Spinal cord (tissue), 10 donors: ENCODE data around the gene C20orf144. TPM values are rescaled to one million over a fixed set of nuclear protein-coding genes. Genes with fewer than 3 reads are reported as not detected.

ENCODE experiments used
- DNase-seq, 6 donors: peaks; one replicate each; pipeline versions ENCODE4 v3.0.0 to v3.0.0-alpha.2; 2013 to 2015; ENCODE audit warnings: low spot score in 6 of 6, low read depth in 4 of 6
- H3K27ac ChIP-seq: one replicate; pipeline ENCODE4 v1.5.1; 2013; ENCODE audit warnings: low read depth, low read length, control low read depth
- H3K27me3 ChIP-seq: one replicate; pipeline ENCODE4 v1.6.1; 2013; ENCODE audit warnings: low read length; ENCODE audit not compliant: control insufficient read depth, insufficient read depth
- H3K36me3 ChIP-seq: one replicate; pipeline ENCODE4 v1.6.1; 2013; ENCODE audit warnings: low read length; ENCODE audit not compliant: control insufficient read depth, insufficient read depth
- H3K4me1 ChIP-seq: one replicate; pipeline ENCODE4 v1.6.1; 2013; ENCODE audit warnings: low read length; ENCODE audit not compliant: control insufficient read depth, insufficient read depth
- H3K4me3 ChIP-seq: one replicate; pipeline ENCODE4 v1.5.1; 2013; ENCODE audit warnings: low read depth, low read length, control low read depth
- H3K9me3 ChIP-seq: one replicate; pipeline ENCODE4 v1.6.1; 2013; ENCODE audit warnings: low read length; ENCODE audit not compliant: control insufficient read depth, insufficient read depth
- WGBS: methylation state at CpG from one replicate; pipeline ENCODE4 v1.1.5; 2013; ENCODE audit warnings: missing lambda C conversion rate; ENCODE audit not compliant: insufficient coverage; 5-methylcytosine and 5-hydroxymethylcytosine counted together
- polyA plus RNA-seq, 2 donors: library from polyadenylated mRNA; unstranded; fragments of 120-200 nt; gene quantifications; one replicate each; pipeline ENCODE4 v1.2.1, GENCODE V29; 2013; ENCODE audit not compliant: insufficient read length in 2 of 2
- total RNA-seq, 2 donors: library from RNA; depleted of rRNA in 1 of 2; stranded (reverse); fragments of 120-200 nt in 1 of 2; fragments of >200 nt in 1 of 2; gene quantifications; one replicate each; pipeline versions ENCODE4 v1.2.3 to v1.2.4, GENCODE V29; 2013 to 2014
- donor health status: healthy.

C20orf144 gene
- total and polyA plus RNA-seq, 4 donors = 0.33 to 1.1 TPM; not detected in 2

DNA sequence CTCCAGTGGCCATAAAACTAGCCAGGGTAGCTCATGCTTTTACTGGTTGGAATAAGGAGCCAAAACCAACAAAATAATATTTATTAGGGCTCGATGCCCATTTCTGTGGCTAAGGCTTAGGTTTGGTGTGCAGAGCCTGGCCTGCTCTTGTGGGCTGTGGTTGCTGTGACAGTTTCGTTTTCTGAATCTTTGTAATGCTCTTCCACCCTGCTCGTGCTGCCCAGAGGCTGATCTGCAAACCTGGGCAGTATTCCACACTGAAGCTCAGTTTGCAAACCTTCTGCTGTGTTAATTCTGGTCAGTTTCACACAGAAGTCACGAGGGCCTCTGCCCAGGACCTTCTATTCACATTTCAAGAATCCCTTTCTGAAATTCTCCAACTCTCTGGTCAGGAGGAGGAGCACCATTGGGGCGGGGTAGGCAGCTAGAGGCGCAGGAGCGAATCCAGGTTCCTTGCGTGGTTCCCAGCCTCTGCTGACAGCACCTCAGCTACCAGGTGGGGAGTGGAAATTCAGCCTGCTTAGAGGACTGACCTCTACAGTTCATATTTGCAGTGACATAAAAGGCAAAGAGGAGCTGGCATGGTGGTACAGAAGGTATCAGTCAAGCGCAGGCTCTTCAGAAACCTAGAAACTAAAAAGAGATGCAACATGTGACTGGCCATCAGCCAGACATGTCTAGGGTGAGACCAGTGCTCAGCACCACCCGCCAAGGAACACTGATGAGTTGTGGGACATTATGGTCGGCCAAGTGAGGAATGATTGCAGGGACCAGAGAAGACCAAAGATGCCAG is 14.3 kb upstream of the C20orf144 start:
- Histone ChIP-seq H3K27me3 (no peaks in the 10 kb centered on the region), H3K4me3 (no peak overlapping the region), H3K36me3 (peaks cover 43% of the 10 kb centered on the region), H3K27ac (no peak overlapping the region), H3K9me3 (no peaks in the 10 kb centered on the region), H3K4me1 (peaks cover 6% of the 10 kb centered on the region)
- peak in 1 of 6 donors; percentile 47 for DNase-seq
- WGBS = 86% methylated on average over 10 of the region's 11 CpGs

GRCh38 chr20:33648396-33649004 is 13.6 kb upstream of the C20orf144 start:
- 89% methylated on average over 7 of the region's 14 CpGs for WGBS
- Histone ChIP-seq H3K36me3 (peaks cover 41% of the 10 kb centered on the region), H3K4me1 (peaks cover 11% of the 10 kb centered on the region), H3K27me3 (no peaks in the 10 kb centered on the region), H3K27ac (no peak overlapping the region), H3K4me3 (no peak overlapping the region), H3K9me3 (no peaks in the 10 kb centered on the region)
- DNase-seq = peak in 1 of 6 donors; percentile 1

GRCh38 chr20:33649201-33649681 is 12.9 kb upstream of the C20orf144 start:
- no peaks in the 10 kb centered on the region for H3K27me3 ChIP-seq
- 47% methylated on average over 17 of the region's 19 CpGs for WGBS
- H3K9me3 ChIP-seq = no peaks in the 10 kb centered on the region
- DNase-seq = peak in 2 of 6 donors; percentile 41 to 73
- H3K4me1 ChIP-seq = peaks cover 13% of the 10 kb centered on the region
- H3K27ac ChIP-seq = no peak overlapping the region
- peaks cover 36% of the 10 kb centered on the region for H3K36me3 ChIP-seq
- no peak overlapping the region for H3K4me3 ChIP-seq

DNA sequence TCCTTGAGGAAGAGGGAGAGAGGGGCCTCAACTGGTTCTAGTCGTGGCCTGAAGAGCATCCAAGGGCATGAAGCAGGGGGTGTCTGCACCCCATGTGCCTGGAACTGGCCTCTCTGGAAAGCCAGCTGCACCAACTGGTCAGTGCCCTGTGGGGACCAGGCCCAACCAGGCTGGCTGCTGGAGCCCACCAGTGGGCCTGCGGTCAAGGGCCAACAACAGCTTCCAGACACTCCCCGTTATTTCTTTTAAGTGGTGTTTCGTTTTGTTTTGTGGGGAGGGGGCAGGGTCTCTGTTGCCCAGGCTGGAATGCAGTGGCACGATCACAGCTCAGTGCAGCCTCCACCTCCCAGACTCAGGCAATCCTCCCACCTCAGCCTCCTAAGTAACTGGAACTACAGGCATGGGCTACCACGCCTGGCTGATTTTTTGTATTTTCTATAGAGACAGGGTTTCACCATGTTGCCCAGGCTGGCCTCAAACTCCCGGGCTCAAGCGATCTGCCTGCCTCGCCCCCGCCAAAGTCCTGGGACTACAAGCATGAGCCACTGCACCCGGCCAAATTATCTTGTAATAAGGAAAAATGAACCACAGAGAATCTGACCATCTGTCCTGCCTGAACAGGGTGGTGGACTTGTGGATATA is 11.9 kb upstream of the C20orf144 start:
- Histone ChIP-seq H3K27me3 (no peaks in the 10 kb centered on the region), H3K4me3 (no peak overlapping the region), H3K4me1 (peaks cover 13% of the 10 kb centered on the region), H3K27ac (no peak overlapping the region), H3K9me3 (no peaks in the 10 kb centered on the region), H3K36me3 (peaks cover 27% of the 10 kb centered on the region)
- DNase-seq = no peak
- 80% methylated on average over 2 of the region's 11 CpGs for WGBS

GRCh38 chr20:33650753-33651561 is 11.2 kb upstream of the C20orf144 start:
- Histone ChIP-seq H3K9me3 (no peaks in the 10 kb centered on the region), H3K27ac (no peak overlapping the region), H3K4me3 (no peak overlapping the region), H3K27me3 (no peaks in the 10 kb centered on the region), H3K36me3 (peaks cover 27% of the 10 kb centered on the region), H3K4me1 (peaks cover 13% of the 10 kb centered on the region)
- peak in 2 of 6 donors; percentile 24 to 25 for DNase-seq
- 67% methylated on average over 2 of the region's 10 CpGs for WGBS

DNA sequence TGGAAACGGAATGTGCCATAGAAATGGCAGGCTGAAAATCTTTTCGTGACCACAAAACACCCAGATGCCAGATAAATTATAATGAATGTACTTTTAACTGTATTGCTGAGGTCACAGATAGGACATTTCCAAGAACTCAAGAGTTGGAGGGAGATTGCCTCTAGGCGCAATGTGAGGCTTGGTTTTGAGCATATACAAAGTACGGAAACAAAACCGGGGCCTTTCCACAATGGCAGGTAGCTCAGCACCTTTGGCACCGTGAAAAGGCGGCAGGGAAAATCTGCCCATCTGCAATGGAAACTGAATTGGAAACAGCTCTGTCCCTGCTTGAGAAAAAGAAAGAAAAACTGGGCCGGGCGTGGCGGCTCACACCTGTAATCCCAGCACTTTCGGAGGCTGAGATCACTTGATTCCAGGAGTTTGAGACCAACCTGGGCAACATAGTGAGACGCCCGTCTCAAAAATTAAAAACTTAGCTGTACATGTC is 10.5 kb upstream of the C20orf144 start:
- WGBS = 95% methylated on average over 11 of the region's 13 CpGs
- peak in 1 of 6 donors; percentile 1 for DNase-seq
- H3K9me3 ChIP-seq = no peaks in the 10 kb centered on the region

GRCh38 chr20:33653218-33653899 is 8.8 kb upstream of the C20orf144 start:
- H3K4me3 ChIP-seq = no peak overlapping the region

More for the DNA sequence above, 10.5 kb upstream of the C20orf144 start:
- H3K27ac ChIP-seq = no peak overlapping the region
- no peaks in the 10 kb centered on the region for H3K27me3 ChIP-seq
- H3K4me3 ChIP-seq = no peak overlapping the region
- H3K36me3 ChIP-seq = peaks cover 28% of the 10 kb centered on the region
- H3K4me1 ChIP-seq = peaks cover 13% of the 10 kb centered on the region

GRCh38 chr20:33653900-33654596 is 8.1 kb upstream of the C20orf144 start:
- DNase-seq = no peak
- Histone ChIP-seq H3K9me3 (no peaks in the 10 kb centered on the region), H3K4me3 (no peak overlapping the region), H3K27ac (no peak overlapping the region), H3K36me3 (peaks cover 43% of the 10 kb centered on the region), H3K4me1 (peaks cover 12% of the 10 kb centered on the region), H3K27me3 (no peaks in the 10 kb centered on the region)
- WGBS = 84% methylated on average over 11 of the region's 11 CpGs

More at GRCh38 chr20:33653218-33653899, 8.8 kb upstream of the C20orf144 start:
- Histone ChIP-seq H3K36me3 (peaks cover 40% of the 10 kb centered on the region), H3K4me1 (peaks cover 13% of the 10 kb centered on the region), H3K27me3 (no peaks in the 10 kb centered on the region), H3K27ac (no peak overlapping the region), H3K9me3 (no peaks in the 10 kb centered on the region)
- WGBS = 58% methylated on average over 15 of the region's 16 CpGs
- peak in 2 of 6 donors; percentile 86 to 89 for DNase-seq
